ENCODE measurements around the gene SP7. TPM values are rescaled to one million over a fixed set of nuclear protein-coding genes. Genes with fewer than 3 reads are reported as not detected.

The SP7 gene
- total RNA-seq, 1 experiment from 2014 or later: not detected

- H3K27ac ChIP-seq (ENCODE audit: insufficient read length, low read depth, low read length): no peak overlapping the region
- no peaks in the 10 kb centered on the region for H3K9me3 ChIP-seq (ENCODE audit: control insufficient read depth, low read depth, low read length)
- TF ChIP-seq CTCF (conservative IDR thresholded peaks at IDR 0.05): no peak
- no peaks in the 10 kb centered on the region; the same call in 1 of the 2 replicates for H3K4me1 ChIP-seq (ENCODE audit: insufficient read depth, low read length)
- no peak overlapping the region for H3T11ph ChIP-seq (ENCODE audit: low read length)
- H2BK15ac ChIP-seq (ENCODE audit: low read depth, low read length): no peak overlapping the region
- no peak overlapping the region for H3K18ac ChIP-seq (ENCODE audit: insufficient read length, low read depth, low read length)
- H3K79me1 ChIP-seq (ENCODE audit: insufficient read depth, low read depth, low read length, poor library complexity, severe bottlenecking): no peaks in the 10 kb centered on the region
- no CpG with 5 or more reads among the region's 7 CpGs for WGBS (ENCODE audit: extremely low coverage, insufficient read length, low lambda C conversion rate)
- no peaks in the 10 kb centered on the region for H3K79me2 ChIP-seq (ENCODE audit: insufficient read depth, low read length)
- no peak overlapping the region for H2BK20ac ChIP-seq (ENCODE audit: low read depth, low read length, poor library complexity, severe bottlenecking)
- Mint-ChIP-seq H3K9me3 (no peaks in the 10 kb centered on the region), H3K4me1 (peaks cover 18 to 27% of the 10 kb centered on the region in 2 experiments), H3K27me3 (ENCODE audit: low read depth) (peaks cover 73% of the 10 kb centered on the region), H3K27ac (no peak overlapping the region; a peak in 1 of 7 replicates), H3K36me3 (ENCODE audit: insufficient read depth in 1 of 3, low read depth in 3 of 3) (no peaks in the 10 kb centered on the region), H3K4me3 (no peak overlapping the region; a peak in 1 of 5 replicates)
- H4K5ac ChIP-seq (ENCODE audit: insufficient read length, low read depth, low read length): no peak overlapping the region
- H2BK5ac ChIP-seq (ENCODE audit: insufficient read length, low read length): no peak overlapping the region
- H4K91ac ChIP-seq (ENCODE audit: insufficient read length, low read depth, low read length): no peak overlapping the region
- no peaks in the 10 kb centered on the region for H3K23me2 ChIP-seq (ENCODE audit: insufficient read length, low read depth, low read length, poor library complexity, severe bottlenecking)
- H3K4ac ChIP-seq (ENCODE audit: low read depth, low read length): no peak overlapping the region
- no peak for DNase-seq
- H4K20me1 ChIP-seq (ENCODE audit: control insufficient read depth, insufficient read depth, insufficient read length): no peaks in the 10 kb centered on the region
- H3K9ac ChIP-seq (ENCODE audit: extremely low read depth, insufficient read length, low read length): no peak overlapping the region
- H4K8ac ChIP-seq (replicated peaks; ENCODE audit: insufficient read length, low read depth, low read length): no peak overlapping the region
- no peak overlapping the region for H2BK120ac ChIP-seq (ENCODE audit: low read depth, low read length, poor library complexity, severe bottlenecking)
- no peak overlapping the region for H2BK12ac ChIP-seq (ENCODE audit: insufficient read length, low read depth, low read length)
- no peak overlapping the region for H3K4me2 ChIP-seq (ENCODE audit: insufficient read depth, insufficient read length, low read length)
- no peak overlapping the region for H2AFZ ChIP-seq (ENCODE audit: low read length)
- no peak overlapping the region for H3K23ac ChIP-seq (ENCODE audit: insufficient read length, low read depth, low read length)
- peaks cover 5% of the 10 kb centered on the region for H3K27me3 ChIP-seq (ENCODE audit: insufficient read depth, low read length)
- no peak overlapping the region for H3K14ac ChIP-seq (ENCODE audit: insufficient read depth, low read length)
- H3K56ac ChIP-seq (ENCODE audit: insufficient read length, low read depth, low read length): no peak overlapping the region
- H2AK5ac ChIP-seq (ENCODE audit: insufficient read length, low read length): no peak overlapping the region
These were observed 2.3 kb downstream of the SP7 start for GRCh38 chr12:53333845-53334244.
